Fibroblast of upper back skin (primary cell): ENCODE results near the gene WDHD1.
"Not testable (repeated sequence)": the region's sequence is repeated elsewhere in the genome, so short reads cannot be mapped to it uniquely, and the experiment has no call there.

Experiments used
- DNase-seq: peaks from one replicate; pipeline ENCODE4 v3.0.0-alpha.2; 2013

The WDHD1 gene

GRCh38 chr14:55047301-55048053 is 20.6 kb upstream of the WDHD1 start:
- no peak for DNase-seq

GRCh38 chr14:55045087-55045486 is 18.2 kb upstream of the WDHD1 start:
- no peak for DNase-seq

- no peak for DNase-seq
These were observed 16.6 kb upstream of the WDHD1 start for GRCh38 chr14:55043528-55043927.

- no peak for DNase-seq
These were observed 11.8 kb upstream of the WDHD1 start for GRCh38 chr14:55038708-55039107.

GRCh38 chr14:55037995-55038394 is 11.1 kb upstream of the WDHD1 start:
- DNase-seq, result not testable (repeated sequence)

GRCh38 chr14:55031190-55031589 is 4.3 kb upstream of the WDHD1 start:
- DNase-seq, result no peak

- DNase-seq, result no peak
These were observed 1.6 kb upstream of the WDHD1 start for GRCh38 chr14:55028476-55028875.

GRCh38 chr14:55028066-55028465 is 1.2 kb upstream of the WDHD1 start:
- DNase-seq, result no peak

GRCh38 chr14:55026441-55026792 is 482 bp downstream of the WDHD1 start:
- no peak for DNase-seq

GRCh38 chr14:55025948-55026347 is 951 bp downstream of the WDHD1 start:
- no peak for DNase-seq

GRCh38 chr14:55024365-55024764 is 2.5 kb downstream of the WDHD1 start:
- not testable (repeated sequence) for DNase-seq

GRCh38 chr14:55019968-55020554 is 6.8 kb downstream of the WDHD1 start:
- peak; percentile 14 for DNase-seq

- no peak for DNase-seq
These were observed 11.9 kb downstream of the WDHD1 start for GRCh38 chr14:55015006-55015405.

GRCh38 chr14:55005071-55005470 is 21.8 kb downstream of the WDHD1 start:
- no peak for DNase-seq

GRCh38 chr14:55000381-55000780 is 26.5 kb downstream of the WDHD1 start:
- peak; percentile 13 for DNase-seq

GRCh38 chr14:54985156-54985555 is 41.7 kb downstream of the WDHD1 start:
- DNase-seq, result no peak

- peak; percentile 9 for DNase-seq
These were observed 45.2 kb downstream of the WDHD1 start for GRCh38 chr14:54981698-54982097.

- DNase-seq, result no peak
These were observed 47.9 kb downstream of the WDHD1 start for GRCh38 chr14:54979039-54979438.

- peak; percentile 87 for DNase-seq
These were observed 50.6 kb downstream of the WDHD1 start for GRCh38 chr14:54976316-54976715.

GRCh38 chr14:54975856-54976255 is 51.0 kb downstream of the WDHD1 start:
- no peak for DNase-seq

- DNase-seq, result no peak
These were observed 52.0 kb downstream of the WDHD1 start for GRCh38 chr14:54974788-54975414.

- no peak for DNase-seq
These were observed 59.4 kb downstream of the WDHD1 start for GRCh38 chr14:54967496-54967895.

GRCh38 chr14:54955143-54955542 is 71.8 kb downstream of the WDHD1 start:
- DNase-seq, result no peak

- DNase-seq, result not testable (repeated sequence)
These were observed 73.3 kb downstream of the WDHD1 start for GRCh38 chr14:54953609-54954008.
